Osteoblast (primary cell): Measurements from ENCODE around the gene ZC4H2. TPM values are rescaled to one million over a fixed set of nuclear protein-coding genes. Genes with fewer than 3 reads are reported as not detected.

ENCODE experiments used
- DNase-seq: peaks from one replicate; pipeline ENCODE4 v3.0.0; 2011; ENCODE audit warnings: low spot score, mixed read lengths; ENCODE audit not compliant: insufficient read length; ENCODE audit errors: missing footprints
- H2AFZ ChIP-seq: 2 replicates; pipeline ENCODE4 v1.6.0; 2011; ENCODE audit warnings: mild to moderate bottlenecking, low read length
- H3K27ac ChIP-seq: 2 replicates; pipeline ENCODE4 v1.5.1; 2011; ENCODE audit warnings: mild to moderate bottlenecking, low read depth, low read length, moderate library complexity
- H3K27me3 ChIP-seq: 2 replicates; pipeline ENCODE4 v1.6.0; 2012; ENCODE audit warnings: mild to moderate bottlenecking, control low read depth, inconsistent platforms, low read length, moderate library complexity; ENCODE audit not compliant: insufficient read depth
- H3K36me3 ChIP-seq: 2 replicates; pipeline ENCODE4 v1.5.1; 2011; ENCODE audit warnings: mild to moderate bottlenecking, low read length, control low read depth, moderate library complexity; ENCODE audit not compliant: insufficient read depth
- H3K4me1 ChIP-seq: 2 replicates; pipeline ENCODE4 v1.5.1; 2011; ENCODE audit warnings: mild to moderate bottlenecking, low read length, control low read depth, moderate library complexity; ENCODE audit not compliant: insufficient read depth
- H3K4me2 ChIP-seq: 2 replicates; pipeline ENCODE4 v1.6.0; 2011; ENCODE audit warnings: mild to moderate bottlenecking, low read length; ENCODE audit not compliant: insufficient read depth
- H3K4me3 ChIP-seq: fragments of 200-600 bp; sonication (generic); 3 replicates; pipeline ENCODE4 v1.5.1; 2012; ENCODE audit warnings: mild to moderate bottlenecking, low read length, inconsistent platforms; ENCODE audit not compliant: insufficient read depth
- H3K79me2 ChIP-seq: 2 replicates; pipeline ENCODE4 v1.6.0; 2012; ENCODE audit warnings: mild to moderate bottlenecking, low read length, control low read depth, inconsistent platforms; ENCODE audit not compliant: insufficient read depth
- H3K9me3 ChIP-seq: 2 replicates; pipeline ENCODE4 v1.5.1; 2011; ENCODE audit warnings: low read depth, low read length, control low read depth
- H4K20me1 ChIP-seq: 2 replicates; pipeline ENCODE4 v1.6.0; 2012; ENCODE audit warnings: mild to moderate bottlenecking, low read length, control low read depth; ENCODE audit not compliant: insufficient read depth
- total RNA-seq: library from RNA; depleted of rRNA; stranded (reverse); fragments of >200 nt; gene quantifications from 2 replicates; pipeline ENCODE4 v1.2.3, GENCODE V29; 2012
- TF ChIP-seq, protein P1 (sequence below): IDR thresholded peaks from 2 replicates; pipeline ENCODE4 v1.5.1; 2011; ENCODE audit warnings: mild to moderate bottlenecking, low read depth, low read length, moderate library complexity; ENCODE audit errors: extremely low read depth

Gene ZC4H2
- total RNA-seq, 1 donor, result 11.6 TPM

DNA sequence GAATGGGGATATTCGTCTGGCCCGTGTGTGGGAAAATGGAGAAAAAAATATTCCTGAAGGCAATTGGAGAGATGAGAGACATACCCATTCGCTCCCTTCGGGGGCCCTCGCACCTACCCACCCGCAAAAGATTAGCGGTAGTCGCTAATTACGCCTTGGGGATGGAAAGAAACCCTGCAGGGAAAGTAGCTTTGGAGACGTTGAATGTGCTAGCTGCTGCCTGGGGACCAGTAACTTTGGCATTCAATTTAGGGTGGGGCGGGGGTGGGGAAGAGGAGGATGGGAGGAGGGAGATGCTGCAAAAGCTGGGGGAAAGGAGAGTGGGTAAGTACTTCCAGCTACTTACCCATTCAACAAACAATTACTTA is 407 bp upstream of the ZC4H2 start:
- no peaks in the 10 kb centered on the region for H3K79me2 ChIP-seq
- peak overlapping the region; percentile 86 for H3K4me2 ChIP-seq
- peaks cover 5% of the 10 kb centered on the region for H3K9me3 ChIP-seq
- peak overlapping the region; percentile 89 for H2AFZ ChIP-seq
- peak overlapping the region; percentile 74 for H3K4me3 ChIP-seq
- no peak overlapping the region for H3K27ac ChIP-seq
- H4K20me1 ChIP-seq, result no peaks in the 10 kb centered on the region
- H3K36me3 ChIP-seq, result no peaks in the 10 kb centered on the region
- peak; percentile 38 for DNase-seq
- H3K27me3 ChIP-seq, result no peaks in the 10 kb centered on the region
- no peaks in the 10 kb centered on the region for H3K4me1 ChIP-seq
- TF ChIP-seq, protein P1, sequence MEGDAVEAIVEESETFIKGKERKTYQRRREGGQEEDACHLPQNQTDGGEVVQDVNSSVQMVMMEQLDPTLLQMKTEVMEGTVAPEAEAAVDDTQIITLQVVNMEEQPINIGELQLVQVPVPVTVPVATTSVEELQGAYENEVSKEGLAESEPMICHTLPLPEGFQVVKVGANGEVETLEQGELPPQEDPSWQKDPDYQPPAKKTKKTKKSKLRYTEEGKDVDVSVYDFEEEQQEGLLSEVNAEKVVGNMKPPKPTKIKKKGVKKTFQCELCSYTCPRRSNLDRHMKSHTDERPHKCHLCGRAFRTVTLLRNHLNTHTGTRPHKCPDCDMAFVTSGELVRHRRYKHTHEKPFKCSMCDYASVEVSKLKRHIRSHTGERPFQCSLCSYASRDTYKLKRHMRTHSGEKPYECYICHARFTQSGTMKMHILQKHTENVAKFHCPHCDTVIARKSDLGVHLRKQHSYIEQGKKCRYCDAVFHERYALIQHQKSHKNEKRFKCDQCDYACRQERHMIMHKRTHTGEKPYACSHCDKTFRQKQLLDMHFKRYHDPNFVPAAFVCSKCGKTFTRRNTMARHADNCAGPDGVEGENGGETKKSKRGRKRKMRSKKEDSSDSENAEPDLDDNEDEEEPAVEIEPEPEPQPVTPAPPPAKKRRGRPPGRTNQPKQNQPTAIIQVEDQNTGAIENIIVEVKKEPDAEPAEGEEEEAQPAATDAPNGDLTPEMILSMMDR, result no peak

DNA sequence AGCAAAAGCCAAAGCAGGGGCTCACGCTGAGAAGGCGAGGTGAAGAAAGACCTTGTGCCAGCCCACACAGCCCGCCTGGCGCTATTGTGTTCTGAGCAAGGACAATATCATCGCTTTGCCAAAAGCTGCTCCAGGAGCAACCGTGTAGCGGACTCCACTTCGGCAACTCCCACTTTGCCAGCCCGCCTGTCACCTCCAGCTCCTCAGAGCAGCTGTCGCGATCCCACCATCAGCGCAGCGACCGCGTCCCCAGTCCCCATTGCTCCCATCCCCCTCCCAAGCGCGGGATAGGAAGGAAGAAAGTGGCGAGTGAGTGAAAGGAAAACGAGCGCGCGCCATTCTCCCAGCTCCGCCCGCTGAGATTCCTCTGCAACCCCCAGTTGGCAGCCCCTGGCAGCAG is 759 bp downstream of the ZC4H2 start:
- H3K4me2 ChIP-seq, result peak overlapping the region; percentile 86
- H3K36me3 ChIP-seq, result no peaks in the 10 kb centered on the region
- H3K27me3 ChIP-seq, result no peaks in the 10 kb centered on the region
- no peaks in the 10 kb centered on the region for H4K20me1 ChIP-seq
- DNase-seq, result no peak
- H2AFZ ChIP-seq, result peak overlapping the region; percentile 92
- H3K4me1 ChIP-seq, result no peaks in the 10 kb centered on the region
- no peak overlapping the region for H3K27ac ChIP-seq
- peaks cover 5% of the 10 kb centered on the region for H3K9me3 ChIP-seq
- peak overlapping the region; percentile 74 for H3K4me3 ChIP-seq
- TF ChIP-seq, protein P1, result no peak
- H3K79me2 ChIP-seq, result no peaks in the 10 kb centered on the region

DNA sequence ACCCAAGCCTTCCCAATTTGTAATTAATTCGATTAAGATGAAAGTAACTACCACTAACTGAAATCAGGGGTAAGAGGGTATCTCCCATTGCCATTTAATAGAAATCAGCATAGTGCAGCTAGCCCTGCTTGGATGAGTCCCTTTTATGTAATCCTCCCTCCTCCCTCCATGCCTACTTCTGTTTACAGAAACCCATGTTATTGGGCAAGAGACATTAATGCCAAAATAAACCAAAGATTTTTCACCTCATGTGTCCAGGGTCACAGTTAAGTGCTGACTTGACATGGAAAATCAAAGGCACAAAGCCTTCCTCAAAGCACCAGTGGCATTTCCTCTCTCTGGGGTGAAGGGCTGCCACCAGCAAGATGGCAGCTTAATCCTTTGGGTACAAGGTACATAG is 50.8 kb downstream of the ZC4H2 start:
- TF ChIP-seq, protein P1, result no peak
- Histone ChIP-seq H3K4me2 (no peak overlapping the region), H3K4me3 (no peak overlapping the region), H3K4me1 (no peaks in the 10 kb centered on the region), H4K20me1 (no peaks in the 10 kb centered on the region), H3K79me2 (no peaks in the 10 kb centered on the region), H3K9me3 (no peaks in the 10 kb centered on the region), H2AFZ (no peak overlapping the region), H3K27ac (no peak overlapping the region), H3K27me3 (no peaks in the 10 kb centered on the region), H3K36me3 (no peaks in the 10 kb centered on the region)
- no peak for DNase-seq

DNA sequence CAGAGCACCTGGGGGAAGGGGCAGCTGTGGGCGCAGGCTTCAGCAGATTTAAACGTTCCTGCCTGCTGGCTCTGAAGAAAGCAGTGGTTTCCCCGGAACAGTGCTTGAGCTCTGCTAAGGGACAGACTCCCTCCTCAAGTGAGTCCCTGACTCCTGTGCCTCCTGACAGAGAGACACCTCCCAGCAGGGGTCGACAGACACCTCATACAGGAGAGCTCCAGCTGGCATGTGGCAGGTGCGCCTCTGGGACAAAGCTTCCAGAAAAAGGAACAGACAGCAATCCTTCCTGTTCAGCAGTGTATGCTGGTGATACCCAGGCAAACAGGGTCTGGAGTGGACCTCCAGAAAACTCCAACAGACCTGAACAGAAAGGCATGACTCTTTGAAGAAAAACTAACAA is 68.1 kb downstream of the ZC4H2 start:
- H3K4me1 ChIP-seq, result no peaks in the 10 kb centered on the region
- no peak overlapping the region for H3K27ac ChIP-seq
- no peaks in the 10 kb centered on the region for H3K36me3 ChIP-seq
- H3K9me3 ChIP-seq, result no peaks in the 10 kb centered on the region
- H4K20me1 ChIP-seq, result no peaks in the 10 kb centered on the region
- no peak overlapping the region for H2AFZ ChIP-seq
- H3K4me2 ChIP-seq, result no peak overlapping the region
- H3K27me3 ChIP-seq, result no peaks in the 10 kb centered on the region
- H3K79me2 ChIP-seq, result no peaks in the 10 kb centered on the region
- H3K4me3 ChIP-seq, result no peak overlapping the region
- DNase-seq, result no peak
- TF ChIP-seq, protein P1, result no peak
